Progenitor cell of endocrine pancreas (in vitro differentiated cells): ENCODE results near the gene COQ7. TPM values are rescaled to one million over a fixed set of nuclear protein-coding genes. Genes with fewer than 3 reads are reported as not detected.

Experiments
- DNase-seq: peaks from one replicate; pipeline ENCODE4 v3.0.0; 2021; ENCODE audit warnings: low spot score; ENCODE audit not compliant: unreplicated experiment
- H3K27ac Mint-ChIP-seq: 2 replicates; pipeline ENCODE4 v1.8.0; 2021; ENCODE audit warnings: mild to moderate bottlenecking, moderate library complexity, mixed read lengths
- H3K27me3 Mint-ChIP-seq: 2 replicates; pipeline ENCODE4 v1.8.0; 2021; ENCODE audit warnings: mixed read lengths
- H3K36me3 Mint-ChIP-seq: 2 replicates; pipeline ENCODE4 v1.8.0; 2022; ENCODE audit warnings: mixed read lengths; ENCODE audit not compliant: insufficient read depth
- H3K4me1 Mint-ChIP-seq: 2 replicates; pipeline ENCODE4 v1.8.0; 2021; ENCODE audit warnings: low read depth, mixed read lengths
- H3K4me3 Mint-ChIP-seq: 2 replicates; pipeline ENCODE4 v1.8.0; 2021; ENCODE audit warnings: low read depth, mild to moderate bottlenecking, moderate library complexity, mixed read lengths
- H3K9me3 Mint-ChIP-seq: 2 replicates; pipeline ENCODE4 v1.8.0; 2021; ENCODE audit warnings: low read depth, mixed read lengths
- CTCF ChIP-seq: fragments of 200-600 bp; sonication (generic); IDR thresholded peaks from one replicate; pipeline ENCODE4 v1.5.0; 2021; ENCODE audit warnings: antibody characterized with exemption, mild to moderate bottlenecking; ENCODE audit not compliant: unreplicated experiment
- total RNA-seq: library from RNA; stranded (reverse); gene quantifications from 2 replicates; pipeline ENCODE4 v1.2.1, GENCODE V29; 2021

COQ7 gene
- total RNA-seq, 1 donor from 2014 or later: 26.3 TPM

- Mint-ChIP-seq H3K4me3 (no peak overlapping the region), H3K9me3 (no peaks in the 10 kb centered on the region), H3K27me3 (peaks cover 14% of the 10 kb centered on the region), H3K27ac (no peak overlapping the region), H3K4me1 (no peaks in the 10 kb centered on the region), H3K36me3 (no peaks in the 10 kb centered on the region)
- DNase-seq: no peak
- TF ChIP-seq CTCF: no peak
Measured at GRCh38 chr16:19127205-19127604, 59.8 kb downstream of the COQ7 start.

- H3K9me3 Mint-ChIP-seq: no peaks in the 10 kb centered on the region
- H3K4me3 Mint-ChIP-seq: no peak overlapping the region
- no peak overlapping the region for H3K27ac Mint-ChIP-seq
- TF ChIP-seq CTCF: no peak
- DNase-seq: no peak
- H3K4me1 Mint-ChIP-seq: no peaks in the 10 kb centered on the region
- peaks cover 11% of the 10 kb centered on the region for H3K27me3 Mint-ChIP-seq
- H3K36me3 Mint-ChIP-seq: no peaks in the 10 kb centered on the region
Measured at GRCh38 chr16:19127674-19128131, 60.3 kb downstream of the COQ7 start.

- TF ChIP-seq CTCF: no peak
- H3K4me1 Mint-ChIP-seq: no peaks in the 10 kb centered on the region
- H3K9me3 Mint-ChIP-seq: no peaks in the 10 kb centered on the region
- no peaks in the 10 kb centered on the region for H3K36me3 Mint-ChIP-seq
- H3K27me3 Mint-ChIP-seq: peaks cover 11% of the 10 kb centered on the region
- DNase-seq: no peak
- H3K27ac Mint-ChIP-seq: no peak overlapping the region
- no peak overlapping the region for H3K4me3 Mint-ChIP-seq
Measured at GRCh38 chr16:19128454-19129200, 61.2 kb downstream of the COQ7 start.

Other genes starting within 250 kb of the COQ7 start
- gene SMG1, start 141.2 kb upstream of the COQ7 start, total RNA-seq: 106 and 113 TPM in 2 replicates
- 4.8 and 6.2 TPM in 2 replicates for gene TMC7, start 83.7 kb upstream of the COQ7 start, total RNA-seq
- gene ITPRIPL2, start 46.4 kb downstream of the COQ7 start, total RNA-seq: 12.0 and 13.8 TPM in 2 replicates
- 6.6 and 10.7 TPM in 2 replicates for gene SYT17, start 100.6 kb downstream of the COQ7 start, total RNA-seq
- not detected in 2 replicates for gene CLEC19A, start 218.1 kb downstream of the COQ7 start, total RNA-seq